HG02885 (cell line): ENCODE measurements around the gene SETX.
"Not testable (repeated sequence)": the region's sequence is repeated elsewhere in the genome, so short reads cannot be mapped to it uniquely, and the experiment has no call there.

Experiments used
- ATAC-seq: cut with Tn5 transposase; IDR thresholded peaks from one replicate; pipeline ENCODE4 v1.9.1; 2021; ENCODE audit warnings: mild to moderate bottlenecking; ENCODE audit not compliant: unreplicated experiment, poor library complexity

SETX gene

GRCh38 chr9:132354637-132355355 lies at the start of gene SETX:
TSS of gene SETX (minus strand) at chr9:132354986. CDS start at chr9:132349428, 5,558 bp downstream.
- ATAC-seq = peak; percentile 89

GRCh38 chr9:132404228-132404881 lies 49.6 kb upstream of the SETX start:
- ATAC-seq = no peak

GRCh38 chr9:132401824-132402223 lies 47.0 kb upstream of the SETX start:
- no peak for ATAC-seq

- no peak for ATAC-seq
Measured at GRCh38 chr9:132395560-132395959, 40.8 kb upstream of the SETX start.

GRCh38 chr9:132391449-132391848 lies 36.7 kb upstream of the SETX start:
- ATAC-seq = no peak

GRCh38 chr9:132390966-132391365 lies 36.2 kb upstream of the SETX start:
- ATAC-seq = no peak

GRCh38 chr9:132387133-132387532 lies 32.3 kb upstream of the SETX start:
- ATAC-seq = no peak

GRCh38 chr9:132384376-132384775 lies 29.6 kb upstream of the SETX start:
- peak; percentile 55 for ATAC-seq

GRCh38 chr9:132383462-132383883 lies 28.7 kb upstream of the SETX start:
- ATAC-seq = peak; percentile 48

GRCh38 chr9:132381966-132382541 lies 27.3 kb upstream of the SETX start:
- peak; percentile 58 for ATAC-seq

GRCh38 chr9:132378416-132378815 lies 23.6 kb upstream of the SETX start:
- not testable (repeated sequence) for ATAC-seq

- not testable (repeated sequence) for ATAC-seq
Measured at GRCh38 chr9:132377769-132378168, 23.0 kb upstream of the SETX start.

GRCh38 chr9:132372177-132373095 lies 17.6 kb upstream of the SETX start:
- ATAC-seq = no peak

GRCh38 chr9:132370592-132370991 lies 15.8 kb upstream of the SETX start:
- ATAC-seq = no peak

GRCh38 chr9:132369421-132369820 lies 14.6 kb upstream of the SETX start:
- no peak for ATAC-seq

GRCh38 chr9:132367613-132368313 lies 13.0 kb upstream of the SETX start:
- no peak for ATAC-seq

- no peak for ATAC-seq
Measured at GRCh38 chr9:132366481-132366880, 11.7 kb upstream of the SETX start.

- no peak for ATAC-seq
Measured at GRCh38 chr9:132365986-132366385, 11.2 kb upstream of the SETX start.

- ATAC-seq = no peak
Measured at GRCh38 chr9:132364068-132364467, 9.3 kb upstream of the SETX start.

- no peak for ATAC-seq
Measured at GRCh38 chr9:132357764-132358163, 3.0 kb upstream of the SETX start.
